Ascending aorta (tissue), 2 donors: Measurements from ENCODE around the gene R3HDM4. TPM values are rescaled to one million over a fixed set of nuclear protein-coding genes. Genes with fewer than 3 reads are reported as not detected.
"Not testable (repeated sequence)": the region's sequence is repeated elsewhere in the genome, so short reads cannot be mapped to it uniquely, and the experiment has no call there.

Source experiments
- DNase-seq, 2 donors: peaks; one replicate each; pipeline ENCODE4 v3.0.0-alpha.2; 2019; ENCODE audit warnings: low spot score in 2 of 2
- H3K27ac ChIP-seq, 2 donors: fragments of 200-600 bp; sonication (generic); one replicate each; pipeline ENCODE4 v1.5.1; 2016 to 2017; ENCODE audit warnings: mild to moderate bottlenecking in 1 of 2
- H3K27me3 ChIP-seq: fragments of 200-600 bp; sonication (generic); one replicate; pipeline ENCODE4 v1.5.1; 2017
- H3K36me3 ChIP-seq, 2 donors: fragments of 200-600 bp; sonication (generic); one replicate each; pipeline ENCODE4 v1.5.1; 2016
- H3K4me1 ChIP-seq, 2 donors: fragments of 200-600 bp; sonication (generic); one replicate each; pipeline ENCODE4 v1.5.1; 2016 to 2017; ENCODE audit warnings: mild to moderate bottlenecking in 1 of 2
- H3K4me3 ChIP-seq, 2 donors: fragments of 200-600 bp; sonication (generic); one replicate each; pipeline ENCODE4 v1.5.1; 2016 to 2017; ENCODE audit warnings: mild to moderate bottlenecking in 1 of 2
- H3K9me3 ChIP-seq, 2 donors: fragments of 200-600 bp; sonication (generic); one replicate each; pipeline ENCODE4 v1.5.1; 2016
- CTCF ChIP-seq, 3 experiments: fragments of 200-600 bp in 2 of 3; fragments of 450-650 bp in 1 of 3; sonication (generic) in 2 of 3; IDR thresholded peaks; one replicate each; pipeline ENCODE4 v1.5.1; 2016 to 2019; ENCODE audit warnings: antibody characterized with exemption in 3 of 3, mild to moderate bottlenecking in 1 of 3, moderate library complexity in 1 of 3
- intact Hi-C: fragments of 100-400 bp; cut with DNase I; formaldehyde crosslinking; loops from one replicate; pipeline ENCODE4 v1.15.1; 2023
- total RNA-seq: library from RNA; depleted of rRNA; stranded (reverse); fragments of >200 nt; gene quantifications from one replicate; pipeline ENCODE4 v1.1.0, GENCODE V29; 2016

Gene R3HDM4
- total RNA-seq, 1 donor from 2014 or later, result 81.5 TPM

DNA sequence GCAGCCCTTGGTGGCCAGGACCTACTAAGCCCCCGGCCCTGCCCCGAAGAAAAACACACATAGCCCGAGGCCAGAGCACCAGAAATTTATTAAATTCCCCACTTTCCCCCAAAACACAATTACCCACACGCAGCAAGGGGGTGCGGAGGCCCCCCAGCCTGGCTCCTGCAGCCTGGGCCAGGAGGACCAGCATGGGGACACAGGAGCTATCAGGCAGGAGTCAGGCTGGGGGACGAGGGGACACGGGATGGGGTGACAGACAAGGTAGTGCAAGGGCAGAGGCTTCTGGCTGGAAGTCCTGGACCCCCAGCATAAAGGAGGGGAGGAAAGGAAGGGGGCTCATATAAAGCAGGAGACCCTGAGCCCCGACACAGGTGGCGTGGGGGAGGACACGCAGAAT is 16.6 kb downstream of the R3HDM4 start:
- intact Hi-C loops, result no loop called here
- TF ChIP-seq CTCF (IDR thresholded peaks at IDR 0.05), result no peak
- Histone ChIP-seq H3K4me3 (no peak overlapping the region), H3K36me3 (peaks cover 7 to 25% of the 10 kb centered on the region in 2 donors), H3K4me1 (peaks cover 4 to 6% of the 10 kb centered on the region in 2 donors), H3K9me3 (no peaks in the 10 kb centered on the region), H3K27ac (no peak overlapping the region), H3K27me3 (no peaks in the 10 kb centered on the region)
- DNase-seq, result no peak

GRCh38 chr19:892894-893689 is 19.9 kb downstream of the R3HDM4 start, which contains the start of the genes MED16 and RNU6-9:
TSS of gene MED16 (minus strand) at chr19:893187. CDS start at chr19:891131, 2,056 bp downstream.
TSS of gene RNU6-9 (plus strand) at chr19:893484.
- intact Hi-C loops, result loop anchor here (1.0 to 2.0 kb wide), 2 partner anchors 20 to 24 kb away; partner anchors contain the start of gene R3HDM4
- no peaks in the 10 kb centered on the region for H3K27me3 ChIP-seq

DNA sequence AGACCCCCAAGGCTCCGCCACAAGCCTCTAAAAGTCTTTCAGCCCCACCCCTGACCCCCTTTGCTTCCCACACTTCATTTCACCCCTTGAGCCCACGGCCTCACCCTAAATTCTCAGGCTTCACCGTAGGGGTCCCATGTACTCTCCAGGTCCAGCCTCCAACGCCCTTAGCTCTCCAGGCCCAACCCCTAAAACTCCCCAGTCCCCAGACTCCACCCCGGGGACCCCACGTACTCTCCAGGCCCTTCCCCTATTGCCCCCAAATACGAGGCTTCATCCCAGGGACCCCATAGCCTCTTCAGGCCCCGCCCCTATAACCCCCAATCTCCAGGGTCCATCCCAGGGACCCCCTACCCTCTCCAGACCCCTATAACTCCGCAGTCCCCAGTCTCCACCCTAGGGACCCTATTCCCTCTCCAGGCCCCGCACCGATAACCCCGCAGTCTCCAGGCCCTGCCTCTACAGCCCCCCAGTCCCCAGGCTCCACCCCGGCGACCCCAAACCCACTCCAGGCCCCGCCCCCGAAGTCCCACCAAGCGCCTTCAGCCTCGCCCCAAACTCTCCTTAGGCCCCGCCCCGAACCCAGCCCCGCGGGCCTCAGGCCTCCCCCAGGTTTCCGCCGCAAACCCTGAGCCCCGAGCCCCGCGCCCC is 20.7 kb downstream of the R3HDM4 start:
- Histone ChIP-seq H3K9me3 (no peaks in the 10 kb centered on the region), H3K27ac (peak overlapping the region; percentile 82 to 87), H3K27me3 (no peaks in the 10 kb centered on the region), H3K4me1 (peaks cover 4 to 6% of the 10 kb centered on the region in 2 donors), H3K4me3 (peak overlapping the region; percentile 75 to 99), H3K36me3 (peaks cover 17 to 19% of the 10 kb centered on the region in 2 donors)
- TF ChIP-seq CTCF (IDR thresholded peaks at IDR 0.05), result no peak
- intact Hi-C loops, result loop anchor here (2.0 kb wide), 1 partner anchor 24 kb away; no protein-coding TSS in a partner anchor
- no peak for DNase-seq

More at GRCh38 chr19:892894-893689, 19.9 kb downstream of the R3HDM4 start, which contains the start of the genes MED16 and RNU6-9:
- Histone ChIP-seq H3K4me3 (peak within 1 kb of the TSS; percentile 75 to 99), H3K9me3 (no peaks in the 10 kb centered on the region), H3K4me1 (peaks cover 4 to 6% of the 10 kb centered on the region in 2 donors), H3K36me3 (peaks cover 16 to 19% of the 10 kb centered on the region in 2 donors), H3K27ac (peak within 1 kb of the TSS; percentile 82 to 87)
- DNase-seq, result peak; percentile 71 to 95
- TF ChIP-seq CTCF (IDR thresholded peaks at IDR 0.05), result no peak

DNA sequence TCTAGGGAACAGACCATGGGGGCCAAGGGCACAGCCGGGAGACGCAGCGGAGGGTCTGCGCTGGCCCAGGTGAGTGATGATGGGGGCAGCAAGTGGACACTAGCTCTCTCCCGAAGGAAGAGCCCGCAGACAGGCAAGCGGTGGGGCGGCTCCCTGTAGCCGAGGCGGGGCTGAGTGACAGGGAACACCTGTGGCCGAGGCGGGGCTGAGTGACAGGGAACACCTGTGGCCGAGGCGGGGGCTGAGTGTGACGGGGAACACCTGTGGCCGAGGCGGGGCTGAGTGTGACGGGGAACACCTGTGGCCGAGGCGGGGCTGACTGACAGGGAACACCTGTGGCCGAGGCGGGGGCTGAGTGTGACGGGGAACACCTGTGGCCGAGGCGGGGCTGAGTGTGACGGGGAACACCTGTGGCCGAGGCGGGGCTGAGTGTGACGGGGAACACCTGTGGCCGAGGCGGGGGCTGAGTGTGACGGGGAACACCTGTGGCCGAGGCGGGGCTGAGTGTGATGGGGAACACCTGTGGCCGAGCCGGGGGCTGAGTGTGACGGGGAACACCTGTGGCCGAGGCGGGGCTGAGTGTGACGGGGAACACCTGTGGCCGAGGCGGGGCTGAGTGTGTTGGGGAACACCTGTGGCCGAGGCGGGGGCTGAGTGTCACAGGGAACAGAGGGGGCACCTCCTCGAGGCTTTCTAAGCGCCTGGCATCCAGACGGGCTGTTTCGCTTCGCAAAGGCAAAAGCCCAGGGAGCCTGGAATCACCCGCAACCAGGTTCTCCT is 21.4 kb downstream of the R3HDM4 start:
- not testable (repeated sequence) for H3K4me1 ChIP-seq, DNase-seq, H3K27me3 ChIP-seq, H3K9me3 ChIP-seq
- Histone ChIP-seq H3K27ac (peak overlapping the region; percentile 82 to 87), H3K36me3 (peaks cover 18 to 24% of the 10 kb centered on the region in 2 donors), H3K4me3 (peak overlapping the region; percentile 75 to 99)
- intact Hi-C loops, result loop anchor here (2.0 kb wide), 1 partner anchor 23 kb away; no protein-coding TSS in a partner anchor

GRCh38 chr19:890831-891230 is 22.2 kb downstream of the R3HDM4 start:
- DNase-seq, result no peak
- TF ChIP-seq CTCF (IDR thresholded peaks at IDR 0.05), result no peak
- H3K9me3 ChIP-seq, result no peaks in the 10 kb centered on the region
- peaks cover 4 to 6% of the 10 kb centered on the region in 2 donors for H3K4me1 ChIP-seq
- peaks cover 25 to 27% of the 10 kb centered on the region in 2 donors for H3K36me3 ChIP-seq
- H3K4me3 ChIP-seq, result no peak overlapping the region
- no peak overlapping the region for H3K27ac ChIP-seq
- intact Hi-C loops, result no loop called here
- no peaks in the 10 kb centered on the region for H3K27me3 ChIP-seq
